ENCODE data around the gene NDE1.

DNA sequence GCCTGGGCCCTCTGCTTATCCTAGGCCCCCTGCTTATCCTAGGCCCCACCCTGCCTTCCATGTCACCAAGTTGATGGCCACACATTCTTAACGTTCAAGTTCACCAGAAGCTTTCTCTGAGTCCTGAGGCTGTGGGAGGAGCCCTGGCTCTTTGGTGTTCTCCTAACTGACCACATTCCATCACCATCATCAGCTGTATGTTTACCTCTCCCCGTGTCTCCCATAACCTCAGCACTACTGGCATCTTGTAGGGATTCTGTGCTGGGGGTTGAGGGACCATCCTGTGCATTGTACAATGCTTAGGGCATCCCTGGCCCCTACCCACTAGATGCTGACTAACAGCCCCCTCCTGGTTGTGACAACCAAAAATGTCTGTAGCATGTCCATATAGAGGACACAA, 99.3 kb downstream of the NDE1 start:
- no peak for TF ChIP-seq POLR2A (IDR thresholded peaks at IDR 0.05)
- TF ChIP-seq, protein P1, sequence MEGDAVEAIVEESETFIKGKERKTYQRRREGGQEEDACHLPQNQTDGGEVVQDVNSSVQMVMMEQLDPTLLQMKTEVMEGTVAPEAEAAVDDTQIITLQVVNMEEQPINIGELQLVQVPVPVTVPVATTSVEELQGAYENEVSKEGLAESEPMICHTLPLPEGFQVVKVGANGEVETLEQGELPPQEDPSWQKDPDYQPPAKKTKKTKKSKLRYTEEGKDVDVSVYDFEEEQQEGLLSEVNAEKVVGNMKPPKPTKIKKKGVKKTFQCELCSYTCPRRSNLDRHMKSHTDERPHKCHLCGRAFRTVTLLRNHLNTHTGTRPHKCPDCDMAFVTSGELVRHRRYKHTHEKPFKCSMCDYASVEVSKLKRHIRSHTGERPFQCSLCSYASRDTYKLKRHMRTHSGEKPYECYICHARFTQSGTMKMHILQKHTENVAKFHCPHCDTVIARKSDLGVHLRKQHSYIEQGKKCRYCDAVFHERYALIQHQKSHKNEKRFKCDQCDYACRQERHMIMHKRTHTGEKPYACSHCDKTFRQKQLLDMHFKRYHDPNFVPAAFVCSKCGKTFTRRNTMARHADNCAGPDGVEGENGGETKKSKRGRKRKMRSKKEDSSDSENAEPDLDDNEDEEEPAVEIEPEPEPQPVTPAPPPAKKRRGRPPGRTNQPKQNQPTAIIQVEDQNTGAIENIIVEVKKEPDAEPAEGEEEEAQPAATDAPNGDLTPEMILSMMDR (IDR thresholded peaks at IDR 0.05), result no peak
